ENCODE data around the gene CBLB. TPM values are rescaled to one million over a fixed set of nuclear protein-coding genes. Genes with fewer than 3 reads are reported as not detected.

Gene CBLB
- total and polyA plus RNA-seq, 9 of the 15 experiments (the other 6 are each of a cell fraction or from before 2014, with no cell fraction given): 1.8 to 8.1 (median 5.3) TPM

GRCh38 chr3:105614288-105615030, 254.4 kb downstream of the CBLB start (continued):
- no peak for TF ChIP-seq U2AF1 (optimal IDR thresholded peaks at IDR 0.05; ENCODE audit: low read depth, low read length)
- TF ChIP-seq, protein P1, sequence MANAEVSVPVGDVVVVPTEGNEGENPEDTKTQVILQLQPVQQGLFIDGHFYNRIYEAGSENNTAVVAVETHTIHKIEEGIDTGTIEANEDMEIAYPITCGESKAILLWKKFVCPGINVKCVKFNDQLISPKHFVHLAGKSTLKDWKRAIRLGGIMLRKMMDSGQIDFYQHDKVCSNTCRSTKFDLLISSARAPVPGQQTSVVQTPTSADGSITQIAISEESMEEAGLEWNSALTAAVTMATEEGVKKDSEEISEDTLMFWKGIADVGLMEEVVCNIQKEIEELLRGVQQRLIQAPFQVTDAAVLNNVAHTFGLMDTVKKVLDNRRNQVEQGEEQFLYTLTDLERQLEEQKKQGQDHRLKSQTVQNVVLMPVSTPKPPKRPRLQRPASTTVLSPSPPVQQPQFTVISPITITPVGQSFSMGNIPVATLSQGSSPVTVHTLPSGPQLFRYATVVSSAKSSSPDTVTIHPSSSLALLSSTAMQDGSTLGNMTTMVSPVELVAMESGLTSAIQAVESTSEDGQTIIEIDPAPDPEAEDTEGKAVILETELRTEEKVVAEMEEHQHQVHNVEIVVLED (CRISPR knock-in tag; IDR thresholded peaks at IDR 0.05): no peak
- TF ChIP-seq CC2D1A (IDR thresholded peaks at IDR 0.05): peak; percentile 88; the same call in 1 of the 2 replicates
- no peak for TF ChIP-seq ZNF121 (CRISPR knock-in tag; conservative IDR thresholded peaks at IDR 0.05)
- TF ChIP-seq, protein P2, sequence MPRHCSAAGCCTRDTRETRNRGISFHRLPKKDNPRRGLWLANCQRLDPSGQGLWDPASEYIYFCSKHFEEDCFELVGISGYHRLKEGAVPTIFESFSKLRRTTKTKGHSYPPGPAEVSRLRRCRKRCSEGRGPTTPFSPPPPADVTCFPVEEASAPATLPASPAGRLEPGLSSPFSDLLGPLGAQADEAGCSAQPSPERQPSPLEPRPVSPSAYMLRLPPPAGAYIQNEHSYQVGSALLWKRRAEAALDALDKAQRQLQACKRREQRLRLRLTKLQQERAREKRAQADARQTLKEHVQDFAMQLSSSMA (CRISPR knock-in tag; IDR thresholded peaks at IDR 0.05): no peak
- no peak for TF ChIP-seq AFF4 (CRISPR knock-in tag; IDR thresholded peaks at IDR 0.05)
- TF ChIP-seq, protein P3, sequence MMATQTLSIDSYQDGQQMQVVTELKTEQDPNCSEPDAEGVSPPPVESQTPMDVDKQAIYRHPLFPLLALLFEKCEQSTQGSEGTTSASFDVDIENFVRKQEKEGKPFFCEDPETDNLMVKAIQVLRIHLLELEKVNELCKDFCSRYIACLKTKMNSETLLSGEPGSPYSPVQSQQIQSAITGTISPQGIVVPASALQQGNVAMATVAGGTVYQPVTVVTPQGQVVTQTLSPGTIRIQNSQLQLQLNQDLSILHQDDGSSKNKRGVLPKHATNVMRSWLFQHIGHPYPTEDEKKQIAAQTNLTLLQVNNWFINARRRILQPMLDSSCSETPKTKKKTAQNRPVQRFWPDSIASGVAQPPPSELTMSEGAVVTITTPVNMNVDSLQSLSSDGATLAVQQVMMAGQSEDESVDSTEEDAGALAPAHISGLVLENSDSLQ (IDR thresholded peaks at IDR 0.05): peak; percentile 92
- peak; percentile 70; the same call in 1 of the 2 replicates for TF ChIP-seq MBD2 (IDR thresholded peaks at IDR 0.05; ENCODE audit: borderline replicate concordance, low read depth)
- TF ChIP-seq BCL6 (CRISPR knock-in tag; IDR thresholded peaks at IDR 0.05): no peak; the same call in 1 of the 2 replicates
- no peak for TF ChIP-seq STAT6 (CRISPR knock-in tag; IDR thresholded peaks at IDR 0.05)
- TF ChIP-seq SRF (CRISPR knock-in tag; IDR thresholded peaks at IDR 0.05): no peak
- no peak; the same call in 1 of the 2 replicates for TF ChIP-seq THRB (CRISPR knock-in tag; conservative IDR thresholded peaks at IDR 0.05)
- peak in 1 of 2 experiments; percentile 78; a peak in 2 of 4 replicates for TF ChIP-seq HDAC1 (IDR thresholded peaks at IDR 0.05)
- TF ChIP-seq BRF1 (IDR thresholded peaks at IDR 0.05; ENCODE audit: borderline replicate concordance, extremely low read depth, insufficient read length): no peak

Data from K562 (cell line).